Body of pancreas (tissue), 4 donors: ENCODE measurements around the gene STIM1.

ENCODE experiments used
- CTCF ChIP-seq, 7 experiments: fragments of 450-650 bp in 4 of 7; fragments of 200-600 bp in 3 of 7; sonication (generic) in 3 of 7; IDR thresholded peaks; one replicate each; pipeline ENCODE4 v1.5.1; 2016 to 2019; ENCODE audit warnings: antibody characterized with exemption in 7 of 7
- POLR2A ChIP-seq, 3 donors: fragments of 450-650 bp; IDR thresholded peaks; one replicate each; pipeline ENCODE4 v1.6.1; 2016; ENCODE audit warnings: antibody characterized with exemption in 3 of 3, mild to moderate bottlenecking in 2 of 3

GRCh38 chr11:4022669-4023068 is 167.2 kb downstream of the STIM1 start:
- TF ChIP-seq CTCF (IDR thresholded peaks at IDR 0.05) (no peak), POLR2A (IDR thresholded peaks at IDR 0.05) (no peak)
